GM19324 (cell line): ENCODE measurements around the gene MBNL3.
"Not testable (repeated sequence)": the region's sequence is repeated elsewhere in the genome, so short reads cannot be mapped to it uniquely, and the experiment has no call there.

ENCODE experiments used
- ATAC-seq: cut with Tn5 transposase; IDR thresholded peaks from one replicate; pipeline ENCODE4 v1.9.1; 2021; ENCODE audit warnings: mild to moderate bottlenecking, moderate library complexity; ENCODE audit not compliant: unreplicated experiment, low FRiP score

Gene MBNL3

DNA sequence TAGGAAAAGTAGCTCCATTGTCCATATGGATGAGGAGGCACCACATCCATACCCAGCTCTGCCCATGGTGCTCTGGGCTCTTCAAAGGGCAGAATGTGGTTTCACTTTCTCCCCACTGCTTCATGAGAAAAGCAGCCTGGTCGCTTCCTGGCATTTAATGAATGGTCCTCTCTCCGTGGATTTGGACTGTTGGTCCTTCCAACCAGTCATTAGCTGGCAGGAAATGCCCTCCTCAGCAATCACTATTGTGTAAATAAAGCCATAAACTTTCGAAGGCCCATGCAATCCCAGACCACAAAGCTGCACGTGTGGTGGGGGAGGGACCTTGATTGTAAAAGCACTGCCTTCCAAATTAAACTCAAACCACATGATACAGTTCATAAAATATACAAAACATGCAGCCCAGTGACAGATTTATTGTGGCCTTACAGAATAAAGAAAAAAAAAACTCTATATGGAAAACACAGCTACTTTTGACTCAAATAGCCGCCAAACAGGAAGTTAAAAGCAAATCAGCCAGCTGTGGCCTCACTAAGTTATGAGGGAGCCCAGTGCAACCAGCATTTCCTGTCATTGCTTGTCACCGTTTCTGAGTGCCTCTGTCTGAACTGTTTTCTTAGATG, 8.1 kb downstream of the MBNL3 start:
- peak; percentile 88 for ATAC-seq

DNA sequence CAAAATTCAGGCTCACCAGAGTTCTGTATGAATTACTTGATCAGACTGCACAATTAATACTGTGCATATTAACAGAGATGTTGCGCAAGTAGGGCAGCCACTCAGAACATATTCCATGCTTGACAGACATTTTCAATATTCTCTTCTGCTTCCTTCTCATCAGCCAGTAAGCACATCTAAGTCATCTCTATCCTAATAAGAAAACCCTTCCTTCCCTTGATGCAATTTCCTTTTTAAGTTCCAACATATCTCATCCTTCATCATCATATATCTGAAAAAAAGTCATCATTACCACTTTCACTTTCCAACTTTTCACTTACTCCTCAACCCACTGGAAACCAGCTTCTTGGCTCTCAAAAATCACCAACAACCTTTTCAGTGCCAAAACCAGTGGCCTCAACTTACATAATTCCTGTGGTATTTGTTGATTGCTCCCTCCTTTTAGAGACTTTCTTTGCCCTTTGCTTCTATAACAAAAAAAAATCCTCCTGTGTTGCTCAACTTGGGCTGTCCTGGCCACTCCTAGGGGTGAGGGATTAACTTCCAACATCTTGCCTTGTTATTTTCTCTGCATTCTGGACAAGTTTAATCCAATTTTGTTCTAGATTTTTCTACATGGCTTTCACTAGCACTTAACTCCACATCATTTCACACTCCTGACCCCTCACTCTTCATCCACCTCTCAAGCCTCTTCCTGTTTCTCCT, 14.1 kb downstream of the MBNL3 start:
- no peak for ATAC-seq

- ATAC-seq = no peak
Measured at GRCh38 chrX:132472397-132472796, 16.4 kb downstream of the MBNL3 start.

DNA sequence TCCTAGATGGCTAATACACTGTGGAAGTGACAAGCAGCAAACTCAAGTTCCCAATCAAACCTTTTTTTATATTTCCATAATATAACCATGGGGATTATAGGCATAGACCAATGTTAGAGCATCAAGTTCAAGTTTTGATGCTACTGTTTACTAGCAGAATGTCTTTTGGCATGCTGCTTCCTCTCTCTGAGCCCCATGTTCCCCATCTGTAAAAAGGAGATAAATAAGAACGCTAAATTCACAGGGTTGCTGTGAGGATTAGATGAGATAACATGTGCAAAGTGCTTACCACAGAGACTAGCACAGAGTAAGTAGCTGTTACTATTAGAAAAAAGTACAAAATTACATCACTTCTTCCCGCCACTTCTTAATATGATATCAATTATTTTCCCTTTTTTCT, 18.0 kb downstream of the MBNL3 start:
- ATAC-seq = no peak

DNA sequence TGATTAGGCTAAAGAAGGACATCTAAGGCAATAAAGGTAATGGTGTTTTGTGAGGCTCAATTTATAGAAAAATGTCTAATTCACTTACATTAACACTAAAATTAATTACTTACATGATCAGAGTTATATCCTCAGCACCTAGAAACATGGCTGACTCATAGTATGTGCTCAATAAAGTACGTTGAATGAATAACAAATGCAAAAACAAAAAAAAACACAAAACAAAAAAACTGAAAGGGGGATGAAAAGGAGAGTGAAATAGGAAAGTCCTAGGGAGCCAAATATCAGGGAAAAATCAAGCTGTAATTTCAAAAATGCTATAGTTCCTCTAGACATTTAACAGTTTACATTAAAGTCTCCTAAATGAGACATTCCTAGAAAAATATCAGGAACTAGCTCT, 18.7 kb downstream of the MBNL3 start:
- no peak for ATAC-seq

DNA sequence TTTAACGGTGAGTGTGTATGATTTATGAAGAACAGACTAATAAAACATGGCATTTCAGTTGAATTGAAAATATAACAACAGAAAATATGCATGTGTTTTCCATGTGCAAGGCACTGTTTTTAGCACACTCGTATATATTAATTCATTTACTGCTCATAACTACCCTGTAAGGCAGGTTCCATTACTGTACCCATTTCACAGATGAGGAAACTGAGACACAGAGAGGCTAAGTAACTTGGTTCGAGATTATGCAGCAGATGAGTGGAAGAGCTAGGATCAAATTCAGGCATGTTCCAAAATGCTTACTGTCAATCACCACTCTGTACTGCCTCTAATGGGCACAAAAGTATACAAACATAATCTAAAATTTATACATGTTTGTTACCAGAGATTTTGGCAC, 20.4 kb downstream of the MBNL3 start:
- no peak for ATAC-seq

DNA sequence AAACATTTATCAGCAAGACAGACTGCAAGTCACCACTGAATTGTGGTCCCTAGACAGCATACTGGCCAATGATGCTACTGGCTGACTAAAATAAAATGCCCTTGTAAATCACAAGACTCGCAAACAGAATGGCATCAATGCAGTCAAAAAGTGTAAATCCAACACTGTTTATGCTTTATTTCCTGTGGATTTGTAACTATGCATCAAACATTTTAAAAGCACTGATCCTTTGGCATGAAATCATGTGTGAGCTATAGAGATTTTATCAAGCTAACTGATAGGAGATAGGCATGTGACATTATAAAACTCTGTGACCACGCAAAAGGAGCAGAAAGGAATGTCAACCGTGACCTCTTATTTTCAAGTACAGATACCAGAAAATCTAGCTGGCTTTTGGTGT, 20.8 kb downstream of the MBNL3 start:
- no peak for ATAC-seq

DNA sequence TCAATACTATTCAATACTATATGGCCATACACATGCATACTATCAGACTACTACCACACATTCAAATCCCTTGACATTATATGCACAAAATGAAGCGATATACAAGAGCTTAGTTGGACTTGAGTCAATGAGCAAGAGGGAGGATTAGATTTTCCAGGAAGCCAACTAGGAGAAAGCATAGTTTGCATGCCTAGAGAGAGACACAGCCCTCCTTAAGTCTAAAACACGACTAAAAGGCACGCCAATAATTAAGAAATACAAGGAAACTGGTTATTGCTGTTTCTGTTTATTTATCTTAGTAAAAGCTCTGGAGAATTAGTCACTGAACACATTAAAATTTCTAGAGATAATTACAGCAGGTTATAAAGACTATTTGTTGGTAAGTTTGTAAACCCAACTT, 21.8 kb downstream of the MBNL3 start:
- ATAC-seq = no peak

GRCh38 chrX:132463411-132463810, 25.4 kb downstream of the MBNL3 start:
- no peak for ATAC-seq

GRCh38 chrX:132461886-132462285, 27.0 kb downstream of the MBNL3 start:
- ATAC-seq = no peak

DNA sequence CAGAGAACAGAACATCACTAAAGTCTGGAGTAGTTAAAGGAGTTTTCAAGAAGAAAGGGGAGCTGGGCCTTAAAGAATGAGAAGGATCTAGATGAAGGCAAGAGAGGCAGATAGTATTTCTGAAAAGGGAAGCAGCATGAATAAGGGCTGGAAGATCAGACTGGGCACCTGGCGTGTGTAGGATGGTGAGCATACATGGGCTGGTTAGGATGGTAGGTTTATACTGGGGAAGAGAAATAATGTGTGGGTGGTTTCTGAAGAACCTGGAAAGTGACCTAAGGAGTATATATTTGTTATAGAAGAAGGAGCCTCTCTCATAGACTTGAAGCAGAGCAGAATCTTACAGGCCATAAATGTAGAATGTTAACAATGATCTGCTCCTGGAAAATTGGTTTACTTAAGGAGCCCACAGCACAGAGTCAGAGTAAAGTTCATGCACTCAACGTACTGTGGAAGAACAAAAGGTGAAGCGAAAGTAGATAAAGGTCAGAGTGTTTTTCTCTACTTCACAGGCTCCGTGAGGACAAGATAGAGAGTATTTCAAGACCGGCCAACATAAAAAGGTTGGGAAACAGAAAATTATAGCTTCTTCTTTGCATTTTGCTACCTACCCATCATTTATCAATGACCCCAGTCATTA, 35.8 kb downstream of the MBNL3 start:
- no peak for ATAC-seq

GRCh38 chrX:132445909-132446308, 42.9 kb downstream of the MBNL3 start:
- ATAC-seq = not testable (repeated sequence)

GRCh38 chrX:132444936-132445335, 43.9 kb downstream of the MBNL3 start:
- ATAC-seq = no peak

DNA sequence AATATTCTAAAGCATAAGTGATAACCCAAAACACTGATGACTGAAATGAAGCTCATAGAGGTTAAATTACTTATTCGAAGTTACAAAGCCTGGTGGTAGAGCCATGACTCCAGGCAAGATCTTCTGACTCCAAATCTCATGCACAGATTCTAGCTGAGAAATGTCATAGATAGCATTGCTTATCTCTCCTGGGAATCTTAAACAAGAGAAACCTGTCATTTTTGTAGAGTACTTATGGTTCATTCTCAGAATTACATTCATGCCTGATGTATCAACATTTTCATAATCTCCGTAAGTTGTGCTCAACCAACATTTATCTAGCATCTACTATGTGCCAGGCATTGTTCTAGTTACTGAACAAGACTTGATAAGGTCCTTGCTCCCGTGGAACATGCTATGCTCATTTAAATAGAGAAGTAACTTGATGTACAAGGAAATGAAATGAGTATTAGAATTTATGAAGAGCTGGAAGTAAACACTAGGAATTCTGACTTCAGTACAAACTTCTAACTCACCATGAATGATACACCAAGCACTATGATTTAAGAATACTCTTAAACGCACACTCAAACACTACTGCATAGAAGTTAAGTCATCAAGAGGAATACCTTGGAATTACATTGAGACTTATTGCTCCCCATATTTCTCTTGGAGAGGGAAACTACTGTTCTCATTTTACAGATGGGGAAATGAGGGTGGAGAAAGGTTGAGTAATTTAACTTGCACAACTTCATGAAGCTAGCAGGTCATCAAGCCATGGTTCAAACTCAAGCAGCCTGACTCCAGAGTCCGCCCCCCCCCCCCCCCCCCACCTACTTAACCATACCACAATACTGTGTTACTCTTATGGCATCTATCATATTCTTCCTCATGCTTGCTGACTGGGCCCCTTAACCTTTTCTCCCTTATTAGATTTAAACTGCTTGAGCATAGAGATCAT, 45.4 kb downstream of the MBNL3 start:
- no peak for ATAC-seq

GRCh38 chrX:132442691-132443090, 46.1 kb downstream of the MBNL3 start:
- ATAC-seq = no peak

GRCh38 chrX:132435222-132435621, 53.6 kb downstream of the MBNL3 start:
- no peak for ATAC-seq

DNA sequence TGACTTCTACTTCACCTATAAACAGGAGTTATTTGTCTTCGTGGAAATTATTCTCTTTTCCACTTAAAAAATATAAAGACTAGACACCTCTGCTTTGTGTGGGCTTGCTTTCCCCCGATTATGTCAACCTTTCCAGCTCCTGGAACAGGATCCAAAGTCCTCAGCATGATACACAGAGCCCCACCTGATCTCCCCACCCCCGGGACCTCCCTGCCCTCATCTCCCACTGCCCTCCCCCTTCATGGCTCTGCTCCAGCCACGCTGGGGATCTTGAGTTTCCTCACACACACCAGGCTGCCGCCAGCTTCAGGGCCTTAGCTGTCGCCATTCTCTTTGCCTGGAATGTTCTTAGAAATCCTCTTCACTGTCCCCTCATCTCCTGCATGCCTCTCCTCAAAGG, 55.3 kb downstream of the MBNL3 start:
- no peak for ATAC-seq

DNA sequence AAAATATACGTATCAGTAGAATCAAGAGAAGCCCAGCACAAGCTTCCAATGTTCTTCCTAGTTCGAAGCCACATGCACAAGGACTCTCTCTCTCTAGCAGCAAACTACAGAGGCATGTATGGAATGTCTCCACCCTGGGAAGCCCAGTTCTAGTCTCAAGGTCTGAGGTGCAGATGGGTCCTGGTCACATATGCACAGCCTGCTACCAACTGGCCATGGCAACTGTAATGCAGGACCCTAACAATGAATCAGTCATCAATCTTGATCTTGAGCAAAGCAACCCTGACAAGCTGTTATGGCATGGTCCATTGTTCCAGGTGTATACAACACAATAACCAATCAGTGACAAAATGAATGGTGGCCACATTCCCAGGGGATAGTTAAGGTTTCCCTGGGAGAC, 55.8 kb downstream of the MBNL3 start:
- no peak for ATAC-seq

- ATAC-seq = no peak
Measured at GRCh38 chrX:132428896-132429295, 59.9 kb downstream of the MBNL3 start.

DNA sequence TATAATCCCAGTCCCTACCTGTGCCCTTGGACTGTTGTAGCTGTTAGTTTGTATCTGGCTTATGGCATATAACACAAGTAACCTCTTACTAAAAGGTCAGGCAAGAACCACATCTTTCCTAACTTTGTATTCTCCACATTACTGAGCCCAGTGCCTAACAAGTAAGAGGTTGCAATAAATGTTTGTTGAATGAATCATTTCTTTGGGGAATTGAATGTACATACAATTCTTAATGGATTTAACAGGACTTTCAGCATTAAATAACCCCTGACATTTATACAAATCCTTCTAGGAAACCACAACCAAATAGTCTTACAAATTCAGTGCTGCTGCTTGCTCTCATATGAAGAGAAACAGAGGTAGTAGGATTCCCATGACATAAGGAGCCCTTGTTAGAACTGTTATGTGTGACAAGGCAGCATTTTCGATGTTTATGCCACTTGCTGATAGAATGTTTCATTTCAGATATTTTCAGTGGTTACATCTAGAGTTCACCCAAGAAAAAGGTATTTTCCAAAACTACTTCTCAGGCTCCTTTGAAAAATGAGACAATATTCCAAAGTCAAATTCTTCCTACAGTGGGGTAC, 62.0 kb downstream of the MBNL3 start:
- ATAC-seq = no peak
